Body of pancreas (tissue), 4 donors: Measurements from ENCODE around the gene GTF2F1. TPM values are rescaled to one million over a fixed set of nuclear protein-coding genes. Genes with fewer than 3 reads are reported as not detected.

Source experiments
- ATAC-seq: fragments of 150-250 bp; one replicate; pipeline ENCODE4 v1.9.1; 2016
- DNase-seq, 4 donors: peaks; one replicate each; pipeline ENCODE4 v3.0.0-alpha.2; 2019
- H3K27ac ChIP-seq, 4 donors: fragments of 200-600 bp; sonication (generic); 1 replicate in 3 of 4; 2 replicates in 1 of 4; pipeline versions ENCODE4 v1.5.1 to v1.6.1; 2016 to 2019; ENCODE audit warnings: mild to moderate bottlenecking in 1 of 4, mixed read lengths in 1 of 4, moderate library complexity in 1 of 4
- H3K27me3 ChIP-seq, 2 donors: fragments of 200-600 bp; sonication (generic); one replicate each; pipeline ENCODE4 v1.6.0; 2016; ENCODE audit warnings: mild to moderate bottlenecking in 1 of 2
- H3K36me3 ChIP-seq, 2 donors: fragments of 200-600 bp; sonication (generic); replicated peaks in 1 of 2; 2 replicates each; pipeline ENCODE4 v1.5.1; 2016; ENCODE audit warnings: low read depth in 2 of 2; ENCODE audit not compliant: insufficient read depth in 1 of 2
- H3K4me1 ChIP-seq: fragments of 200-600 bp; sonication (generic); one replicate; pipeline ENCODE4 v1.6.0; 2016
- H3K4me3 ChIP-seq, 2 donors: fragments of 200-600 bp; sonication (generic); 1 replicate in 1 of 2; 2 replicates in 1 of 2; pipeline ENCODE4 v1.5.1; 2016 to 2019
- H3K9me3 ChIP-seq, 3 donors: fragments of 200-600 bp; sonication (generic); 1 replicate in 2 of 3; 2 replicates in 1 of 3; pipeline ENCODE4 v1.5.1; 2016
- POLR2A ChIP-seq, 3 donors: fragments of 450-650 bp; IDR thresholded peaks; one replicate each; pipeline ENCODE4 v1.6.1; 2016; ENCODE audit warnings: antibody characterized with exemption in 3 of 3, mild to moderate bottlenecking in 2 of 3
- WGBS, 2 donors: methylation state at CpG; one replicate each; pipeline ENCODE4 v1.1.5; 2017; 5-methylcytosine and 5-hydroxymethylcytosine counted together
- intact Hi-C: fragments of 100-400 bp; cut with DNase I; formaldehyde crosslinking; loops from one replicate; pipeline ENCODE4 v1.15.1; 2023
- total RNA-seq, 2 donors: library from RNA; depleted of rRNA; stranded (reverse); fragments of >200 nt; gene quantifications; one replicate each; pipeline ENCODE4 v1.1.0, GENCODE V29; 2016
- TF ChIP-seq, protein P1 (sequence below), 7 experiments: fragments of 450-650 bp in 4 of 7; fragments of 200-600 bp in 3 of 7; sonication (generic) in 3 of 7; IDR thresholded peaks; one replicate each; pipeline ENCODE4 v1.5.1; 2016 to 2019; ENCODE audit warnings: antibody characterized with exemption in 7 of 7

GTF2F1 gene, protein sequence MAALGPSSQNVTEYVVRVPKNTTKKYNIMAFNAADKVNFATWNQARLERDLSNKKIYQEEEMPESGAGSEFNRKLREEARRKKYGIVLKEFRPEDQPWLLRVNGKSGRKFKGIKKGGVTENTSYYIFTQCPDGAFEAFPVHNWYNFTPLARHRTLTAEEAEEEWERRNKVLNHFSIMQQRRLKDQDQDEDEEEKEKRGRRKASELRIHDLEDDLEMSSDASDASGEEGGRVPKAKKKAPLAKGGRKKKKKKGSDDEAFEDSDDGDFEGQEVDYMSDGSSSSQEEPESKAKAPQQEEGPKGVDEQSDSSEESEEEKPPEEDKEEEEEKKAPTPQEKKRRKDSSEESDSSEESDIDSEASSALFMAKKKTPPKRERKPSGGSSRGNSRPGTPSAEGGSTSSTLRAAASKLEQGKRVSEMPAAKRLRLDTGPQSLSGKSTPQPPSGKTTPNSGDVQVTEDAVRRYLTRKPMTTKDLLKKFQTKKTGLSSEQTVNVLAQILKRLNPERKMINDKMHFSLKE
- 10 to 100 TPM; 37.4 to 51.1 TPM for total RNA-seq

- peak; percentile 86 to 92 (median 90) for DNase-seq
- TF ChIP-seq, protein P1, sequence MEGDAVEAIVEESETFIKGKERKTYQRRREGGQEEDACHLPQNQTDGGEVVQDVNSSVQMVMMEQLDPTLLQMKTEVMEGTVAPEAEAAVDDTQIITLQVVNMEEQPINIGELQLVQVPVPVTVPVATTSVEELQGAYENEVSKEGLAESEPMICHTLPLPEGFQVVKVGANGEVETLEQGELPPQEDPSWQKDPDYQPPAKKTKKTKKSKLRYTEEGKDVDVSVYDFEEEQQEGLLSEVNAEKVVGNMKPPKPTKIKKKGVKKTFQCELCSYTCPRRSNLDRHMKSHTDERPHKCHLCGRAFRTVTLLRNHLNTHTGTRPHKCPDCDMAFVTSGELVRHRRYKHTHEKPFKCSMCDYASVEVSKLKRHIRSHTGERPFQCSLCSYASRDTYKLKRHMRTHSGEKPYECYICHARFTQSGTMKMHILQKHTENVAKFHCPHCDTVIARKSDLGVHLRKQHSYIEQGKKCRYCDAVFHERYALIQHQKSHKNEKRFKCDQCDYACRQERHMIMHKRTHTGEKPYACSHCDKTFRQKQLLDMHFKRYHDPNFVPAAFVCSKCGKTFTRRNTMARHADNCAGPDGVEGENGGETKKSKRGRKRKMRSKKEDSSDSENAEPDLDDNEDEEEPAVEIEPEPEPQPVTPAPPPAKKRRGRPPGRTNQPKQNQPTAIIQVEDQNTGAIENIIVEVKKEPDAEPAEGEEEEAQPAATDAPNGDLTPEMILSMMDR (IDR thresholded peaks at IDR 0.05), result peak in 3 of 7 experiments; percentile 9 to 34 (median 22)
- peak; percentile 22 to 61 (median 50) for TF ChIP-seq POLR2A (IDR thresholded peaks at IDR 0.05)
- H3K27me3 ChIP-seq, result no peaks in the 10 kb centered on the region
- WGBS, 2 donors, result 0 to 4% methylated on average over 5 to 69 of the region's 69 CpGs
- ATAC-seq, result peak; percentile 94
- H3K27ac ChIP-seq, result peak within 1 kb of the TSS; percentile 72 to 96 (median 90)
- H3K9me3 ChIP-seq, result no peaks in the 10 kb centered on the region
- peak within 1 kb of the TSS; percentile 65 to 73 for H3K4me3 ChIP-seq
- peaks cover 5 to 12% of the 10 kb centered on the region in 2 donors for H3K36me3 ChIP-seq
- intact Hi-C loops, result no loop called here
- peaks cover 21% of the 10 kb centered on the region for H3K4me1 ChIP-seq
These were observed at the start of gene GTF2F1 for GRCh38 chr19:6393074-6393982. Gene GTF2F1, minus strand, starts transcription at chr19:6393164. Its CDS starts 169 bp downstream, at chr19:6392995.

- H3K27me3 ChIP-seq, result no peaks in the 10 kb centered on the region
- ATAC-seq (no peak), DNase-seq (no peak)
- WGBS, 2 donors, result 83 to 92% methylated on average over 6 to 13 of the region's 13 CpGs
- no peak overlapping the region for H3K4me3 ChIP-seq
- no peak overlapping the region for H3K27ac ChIP-seq
- H3K36me3 ChIP-seq, result no peaks in the 10 kb centered on the region
- H3K4me1 ChIP-seq, result no peaks in the 10 kb centered on the region
- TF ChIP-seq POLR2A (IDR thresholded peaks at IDR 0.05), result no peak
- TF ChIP-seq, protein P1 (IDR thresholded peaks at IDR 0.05), result no peak
- no peaks in the 10 kb centered on the region for H3K9me3 ChIP-seq
- intact Hi-C loops, result no loop called here
These were observed 49.2 kb upstream of the GTF2F1 start for GRCh38 chr19:6442087-6442688.

GRCh38 chr19:6440905-6441304, 47.9 kb upstream of the GTF2F1 start:
- Histone ChIP-seq H3K27ac (no peak overlapping the region), H3K27me3 (no peaks in the 10 kb centered on the region), H3K4me3 (no peak overlapping the region), H3K9me3 (no peaks in the 10 kb centered on the region), H3K36me3 (no peaks in the 10 kb centered on the region), H3K4me1 (no peaks in the 10 kb centered on the region)
- intact Hi-C loops, result no loop called here
- ATAC-seq, result no peak
- TF ChIP-seq, protein P1 (IDR thresholded peaks at IDR 0.05), result no peak
- TF ChIP-seq POLR2A (IDR thresholded peaks at IDR 0.05), result no peak
- WGBS, 2 donors, result 86 to 91% methylated on average over 3 of the region's 3 CpGs
- DNase-seq, result no peak

DNA sequence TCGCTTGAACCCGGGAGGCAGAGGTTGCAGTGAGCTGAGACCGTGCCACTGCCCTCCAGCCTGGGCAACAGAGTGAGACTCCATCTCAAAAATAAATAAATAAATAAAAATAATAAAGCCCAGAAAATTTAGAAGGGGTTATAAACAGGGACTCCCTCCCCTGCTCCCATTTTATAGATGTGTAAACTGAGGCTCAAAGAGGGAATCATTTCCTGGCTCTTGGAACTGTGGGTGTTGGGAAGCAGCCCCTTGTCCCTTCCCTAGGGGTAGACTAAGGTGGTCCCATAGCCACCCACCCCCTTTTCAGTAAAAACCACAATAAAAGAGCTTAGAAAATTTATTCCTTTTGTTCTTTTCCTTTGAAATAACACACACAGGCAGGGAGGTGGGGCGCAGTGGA, 46.8 kb upstream of the GTF2F1 start:
- intact Hi-C loops, result no loop called here
- Histone ChIP-seq H3K9me3 (no peaks in the 10 kb centered on the region), H3K4me3 (no peak overlapping the region), H3K4me1 (no peaks in the 10 kb centered on the region), H3K36me3 (no peaks in the 10 kb centered on the region), H3K27me3 (no peaks in the 10 kb centered on the region), H3K27ac (no peak overlapping the region)
- 90 to 94% methylated on average over 4 of the region's 4 CpGs for WGBS, 2 donors
- DNase-seq, result no peak
- TF ChIP-seq, protein P1 (IDR thresholded peaks at IDR 0.05), result no peak
- TF ChIP-seq POLR2A (IDR thresholded peaks at IDR 0.05), result no peak
- no peak for ATAC-seq
